ENCODE data around the gene WRAP53.

WRAP53 gene

GRCh38 chr17:7704601-7705268, 16.5 kb downstream of the WRAP53 start, which contains the start of gene EFNB3:
TSS of gene EFNB3 (plus strand) at chr17:7705202. CDS start at chr17:7705599, 397 bp downstream.
- H3K9me3 ChIP-seq (ENCODE audit: insufficient read depth, low read depth, low read length), result no peaks in the 10 kb centered on the region
- peaks cover 26% of the 10 kb centered on the region for H3K27me3 ChIP-seq (ENCODE audit: insufficient read depth, low read length)
- H3K36me3 ChIP-seq (ENCODE audit: insufficient read depth, low read depth, low read length), result peaks cover 13% of the 10 kb centered on the region; the same call in 1 of the 2 replicates
- peak within 1 kb of the TSS; percentile 79 for H3K4me3 ChIP-seq (ENCODE audit: low read length)
- peaks cover 12% of the 10 kb centered on the region; the same call in 1 of the 2 replicates for H3K4me1 ChIP-seq (ENCODE audit: insufficient read depth, low read length)
- no peak within 1 kb of the TSS for H3K27ac ChIP-seq (ENCODE audit: low read length)
- H3K9ac ChIP-seq (ENCODE audit: low read depth, low read length), result peak within 1 kb of the TSS; percentile 66; the same call in 1 of the 2 replicates

- Histone ChIP-seq H3K4me1 (ENCODE audit: insufficient read depth, low read length) (peaks cover 12% of the 10 kb centered on the region; the same call in 1 of the 2 replicates), H3K36me3 (ENCODE audit: insufficient read depth, low read depth, low read length) (peaks cover 11% of the 10 kb centered on the region; the same call in 1 of the 2 replicates), H3K27ac (ENCODE audit: low read length) (no peak overlapping the region), H3K9me3 (ENCODE audit: insufficient read depth, low read depth, low read length) (no peaks in the 10 kb centered on the region), H3K4me3 (ENCODE audit: low read length) (peak overlapping the region; percentile 79), H3K27me3 (ENCODE audit: insufficient read depth, low read length) (peaks cover 26% of the 10 kb centered on the region), H3K9ac (ENCODE audit: low read depth, low read length) (peak overlapping the region; percentile 38; the same call in 1 of the 2 replicates)
These were observed 17.3 kb downstream of the WRAP53 start for GRCh38 chr17:7705269-7706255.

- H3K4me3 ChIP-seq (ENCODE audit: low read length), result peak overlapping the region; percentile 79; the same call in 1 of the 2 replicates
- H3K27me3 ChIP-seq (ENCODE audit: insufficient read depth, low read length), result peaks cover 31% of the 10 kb centered on the region
- 0 out of 2 replicates have a peak, but pooled peaks cover 3% of the 10 kb centered on the region for H3K36me3 ChIP-seq (ENCODE audit: insufficient read depth, low read depth, low read length)
- no peak overlapping the region for H3K27ac ChIP-seq (ENCODE audit: low read length)
- H3K9me3 ChIP-seq (ENCODE audit: insufficient read depth, low read depth, low read length), result no peaks in the 10 kb centered on the region
- no peak overlapping the region for H3K9ac ChIP-seq (ENCODE audit: low read depth, low read length)
- H3K4me1 ChIP-seq (ENCODE audit: insufficient read depth, low read length), result peaks cover 20% of the 10 kb centered on the region; the same call in 1 of the 2 replicates
These were observed 18.5 kb downstream of the WRAP53 start for GRCh38 chr17:7706631-7707354.

- Histone ChIP-seq H3K4me1 (ENCODE audit: insufficient read depth, low read length) (peaks cover 26% of the 10 kb centered on the region; the same call in 1 of the 2 replicates), H3K36me3 (ENCODE audit: insufficient read depth, low read depth, low read length) (0 out of 2 replicates have a peak, but pooled peaks cover 3% of the 10 kb centered on the region), H3K27ac (ENCODE audit: low read length) (no peak overlapping the region), H3K4me3 (ENCODE audit: low read length) (no peak overlapping the region), H3K27me3 (ENCODE audit: insufficient read depth, low read length) (peaks cover 38% of the 10 kb centered on the region), H3K9ac (ENCODE audit: low read depth, low read length) (no peak overlapping the region), H3K9me3 (ENCODE audit: insufficient read depth, low read depth, low read length) (no peaks in the 10 kb centered on the region)
These were observed 19.2 kb downstream of the WRAP53 start for GRCh38 chr17:7707446-7707845.

- Histone ChIP-seq H3K27me3 (ENCODE audit: insufficient read depth, low read length) (peaks cover 43% of the 10 kb centered on the region), H3K4me3 (ENCODE audit: low read length) (no peak overlapping the region), H3K9ac (ENCODE audit: low read depth, low read length) (no peak overlapping the region), H3K27ac (ENCODE audit: low read length) (no peak overlapping the region), H3K4me1 (ENCODE audit: insufficient read depth, low read length) (peaks cover 30% of the 10 kb centered on the region; the same call in 1 of the 2 replicates), H3K36me3 (ENCODE audit: insufficient read depth, low read depth, low read length) (no peaks in the 10 kb centered on the region), H3K9me3 (ENCODE audit: insufficient read depth, low read depth, low read length) (no peaks in the 10 kb centered on the region)
These were observed 19.8 kb downstream of the WRAP53 start for GRCh38 chr17:7707858-7708750.

GRCh38 chr17:7709031-7709430, 20.8 kb downstream of the WRAP53 start:
- Histone ChIP-seq H3K9ac (ENCODE audit: low read depth, low read length) (no peak overlapping the region), H3K4me3 (ENCODE audit: low read length) (no peak overlapping the region), H3K27me3 (ENCODE audit: insufficient read depth, low read length) (peaks cover 39% of the 10 kb centered on the region), H3K27ac (ENCODE audit: low read length) (no peak overlapping the region), H3K9me3 (ENCODE audit: insufficient read depth, low read depth, low read length) (no peaks in the 10 kb centered on the region), H3K4me1 (ENCODE audit: insufficient read depth, low read length) (peaks cover 28% of the 10 kb centered on the region; the same call in 1 of the 2 replicates), H3K36me3 (ENCODE audit: insufficient read depth, low read depth, low read length) (no peaks in the 10 kb centered on the region)

- no peak overlapping the region for H3K9ac ChIP-seq (ENCODE audit: low read depth, low read length)
- no peak overlapping the region for H3K27ac ChIP-seq (ENCODE audit: low read length)
- peaks cover 33% of the 10 kb centered on the region for H3K27me3 ChIP-seq (ENCODE audit: insufficient read depth, low read length)
- H3K4me3 ChIP-seq (ENCODE audit: low read length), result no peak overlapping the region
- no peaks in the 10 kb centered on the region for H3K9me3 ChIP-seq (ENCODE audit: insufficient read depth, low read depth, low read length)
- peaks cover 28% of the 10 kb centered on the region; the same call in 1 of the 2 replicates for H3K4me1 ChIP-seq (ENCODE audit: insufficient read depth, low read length)
- H3K36me3 ChIP-seq (ENCODE audit: insufficient read depth, low read depth, low read length), result no peaks in the 10 kb centered on the region
These were observed 22.0 kb downstream of the WRAP53 start for GRCh38 chr17:7710301-7710700.

GRCh38 chr17:7711051-7711755, 22.9 kb downstream of the WRAP53 start:
- peaks cover 27% of the 10 kb centered on the region for H3K27me3 ChIP-seq (ENCODE audit: insufficient read depth, low read length)

GRCh38 chr17:7712111-7712771, 24.0 kb downstream of the WRAP53 start:
- peaks cover 17% of the 10 kb centered on the region for H3K27me3 ChIP-seq (ENCODE audit: insufficient read depth, low read length)

More at GRCh38 chr17:7711051-7711755, 22.9 kb downstream of the WRAP53 start:
- Histone ChIP-seq H3K9me3 (ENCODE audit: insufficient read depth, low read depth, low read length) (no peaks in the 10 kb centered on the region), H3K4me3 (ENCODE audit: low read length) (peak overlapping the region; percentile 32; the same call in 1 of the 2 replicates), H3K4me1 (ENCODE audit: insufficient read depth, low read length) (peaks cover 27% of the 10 kb centered on the region; the same call in 1 of the 2 replicates), H3K27ac (ENCODE audit: low read length) (no peak overlapping the region), H3K9ac (ENCODE audit: low read depth, low read length) (no peak overlapping the region), H3K36me3 (ENCODE audit: insufficient read depth, low read depth, low read length) (no peaks in the 10 kb centered on the region)

More at GRCh38 chr17:7712111-7712771, 24.0 kb downstream of the WRAP53 start:
- Histone ChIP-seq H3K4me3 (ENCODE audit: low read length) (peak overlapping the region; percentile 32; the same call in 1 of the 2 replicates), H3K4me1 (ENCODE audit: insufficient read depth, low read length) (peaks cover 28% of the 10 kb centered on the region; the same call in 1 of the 2 replicates), H3K36me3 (ENCODE audit: insufficient read depth, low read depth, low read length) (no peaks in the 10 kb centered on the region), H3K9me3 (ENCODE audit: insufficient read depth, low read depth, low read length) (no peaks in the 10 kb centered on the region), H3K27ac (ENCODE audit: low read length) (no peak overlapping the region), H3K9ac (ENCODE audit: low read depth, low read length) (no peak overlapping the region; the same call in 1 of the 2 replicates)
